Measurements from ENCODE around the gene UROC1. TPM values are rescaled to one million over a fixed set of nuclear protein-coding genes. Genes with fewer than 3 reads are reported as not detected.

UROC1 gene
- total and polyA plus RNA-seq, 2 of the 13 experiments (the other 11 are each of a cell fraction or from before 2014, with no cell fraction given), result 0.71 to 1.3 TPM

GRCh38 chr3:126487151-126487771, 30.3 kb downstream of the UROC1 start (continued):
- no peak for TF ChIP-seq ZFX (CRISPR knock-in tag; IDR thresholded peaks at IDR 0.05; ENCODE audit: low read depth)
- TF ChIP-seq MEF2D (CRISPR knock-in tag; IDR thresholded peaks at IDR 0.05), result no peak
- TF ChIP-seq TARDBP (CRISPR knock-in tag; IDR thresholded peaks at IDR 0.05), result no peak
- TF ChIP-seq TAF15 (IDR thresholded peaks at IDR 0.05; ENCODE audit: low read depth, low read length, poor library complexity, severe bottlenecking), result no peak
- TF ChIP-seq BCL6 (CRISPR knock-in tag; IDR thresholded peaks at IDR 0.05), result no peak
- no peak for TF ChIP-seq PAF1 (CRISPR knock-in tag; IDR thresholded peaks at IDR 0.05)
- TF ChIP-seq ZBTB49 (CRISPR knock-in tag; IDR thresholded peaks at IDR 0.05; ENCODE audit: borderline replicate concordance), result no peak
- no peak for TF ChIP-seq ZBTB43 (CRISPR knock-in tag; conservative IDR thresholded peaks at IDR 0.05)
- TF ChIP-seq NR2C2 (CRISPR knock-in tag; IDR thresholded peaks at IDR 0.05; ENCODE audit: borderline replicate concordance), result no peak
- TF ChIP-seq GFI1 (CRISPR knock-in tag; IDR thresholded peaks at IDR 0.05; ENCODE audit: borderline replicate concordance), result no peak
- no peak for TF ChIP-seq POLR2G (IDR thresholded peaks at IDR 0.05; ENCODE audit: low read depth, low read length)
- no peak for TF ChIP-seq ATAD3A (CRISPR knock-in tag; IDR thresholded peaks at IDR 0.05)
- no peak for TF ChIP-seq ZNF557 (CRISPR knock-in tag; IDR thresholded peaks at IDR 0.05)
- TF ChIP-seq NFYC (CRISPR knock-in tag; IDR thresholded peaks at IDR 0.05), result no peak
- TF ChIP-seq HNRNPK (IDR thresholded peaks at IDR 0.05; ENCODE audit: low read depth, low read length, poor library complexity, severe bottlenecking), result no peak
- TF ChIP-seq RBM22 (optimal IDR thresholded peaks at IDR 0.05; ENCODE audit: low read length), result no peak
- no peak for TF ChIP-seq NCOA2 (CRISPR knock-in tag; IDR thresholded peaks at IDR 0.05)
- TF ChIP-seq ZNF564 (CRISPR knock-in tag; IDR thresholded peaks at IDR 0.05), result no peak
- TF ChIP-seq ZNF546 (CRISPR knock-in tag; conservative IDR thresholded peaks at IDR 0.05), result no peak
- no peak for TF ChIP-seq ZNF737 (CRISPR knock-in tag; IDR thresholded peaks at IDR 0.05; ENCODE audit: borderline replicate concordance)
- TF ChIP-seq ZNF24 (IDR thresholded peaks at IDR 0.05), result no peak
- TF ChIP-seq ZNF224 (CRISPR knock-in tag; IDR thresholded peaks at IDR 0.05), result no peak
- TF ChIP-seq NFE2L2 (IDR thresholded peaks at IDR 0.05; ENCODE audit: low read length), result no peak
- no peak for TF ChIP-seq ZNF446 (CRISPR knock-in tag; IDR thresholded peaks at IDR 0.05)
- no peak for TF ChIP-seq ZNF101 (CRISPR knock-in tag; IDR thresholded peaks at IDR 0.05; ENCODE audit: borderline replicate concordance, low read depth)
- TF ChIP-seq MTA1 (CRISPR knock-in tag; IDR thresholded peaks at IDR 0.05; ENCODE audit: borderline replicate concordance), result 0 out of 2 replicates have a peak, but pooled peaks have one; percentile 26
